H1 (cell line): ENCODE data around the gene BPIFB6. TPM values are rescaled to one million over a fixed set of nuclear protein-coding genes. Genes with fewer than 3 reads are reported as not detected.

Source experiments
- CTCF ChIA-PET: fragments of 300-600 bp; sonication (Branson Sonifier 250); formaldehyde crosslinking; loops from one replicate; lab custom pipeline; 2021; ENCODE audit not compliant: partially characterized antibody; lab: Charles Lee
- POLR2A ChIA-PET: fragments of 300-600 bp; sonication (Branson Sonifier 250); formaldehyde crosslinking; loops from one replicate; lab custom pipeline; 2021; ENCODE audit warnings: inconsistent platforms; ENCODE audit not compliant: partially characterized antibody; lab: Charles Lee
- DNase-seq, 2 experiments: peaks; one replicate each; pipeline versions ENCODE4 v3.0.0 to v3.0.0-alpha.2; 2010 to 2022; ENCODE audit warnings: low spot score in 2 of 2, low read depth in 1 of 2, mixed read lengths in 1 of 2
- FAIRE-seq: peaks from 2 replicates; lab custom pipeline; 2011; peaks lifted over from hg19 to GRCh38; lab: Jason Lieb, UNC
- H2AFZ ChIP-seq: 2 replicates; pipeline ENCODE4 v1.8.1; 2012; ENCODE audit warnings: low read length, inconsistent platforms
- H2AK5ac ChIP-seq: 2 replicates; pipeline ENCODE4 v1.6.1; 2013; ENCODE audit warnings: low read depth, low read length
- H2BK120ac ChIP-seq: replicated peaks from 2 replicates; pipeline ENCODE3; 2013; ENCODE audit warnings: low read depth, low read length, inconsistent platforms
- H2BK12ac ChIP-seq: 2 replicates; pipeline ENCODE4 v1.6.1; 2013; ENCODE audit warnings: low read depth, low read length
- H2BK15ac ChIP-seq: 2 replicates; pipeline ENCODE4 v1.6.1; 2013; ENCODE audit warnings: low read length
- H2BK20ac ChIP-seq: 2 replicates; pipeline ENCODE4 v1.6.1; 2013; ENCODE audit warnings: low read length
- H2BK5ac ChIP-seq: 2 replicates; pipeline ENCODE4 v1.6.1; 2013; ENCODE audit warnings: low read depth, low read length
- H3K14ac ChIP-seq: 2 replicates; pipeline ENCODE4 v1.6.1; 2013; ENCODE audit warnings: inconsistent platforms; ENCODE audit not compliant: insufficient read length
- H3K18ac ChIP-seq: 2 replicates; pipeline ENCODE4 v1.6.1; 2013; ENCODE audit warnings: low read length; ENCODE audit errors: extremely low read depth
- H3K23ac ChIP-seq: 2 replicates; pipeline ENCODE4 v1.6.1; 2013; ENCODE audit warnings: inconsistent platforms; ENCODE audit not compliant: insufficient read length
- H3K23me2 ChIP-seq: 2 replicates; pipeline ENCODE4 v1.6.1; 2013; ENCODE audit warnings: low read depth, low read length
- H3K27ac ChIP-seq: 2 replicates; pipeline ENCODE4 v1.6.1; 2011; ENCODE audit warnings: low read depth, low read length, inconsistent platforms
- H3K27me3 ChIP-seq, 4 experiments: replicated peaks in 1 of 4; 1 replicate in 1 of 4; 2 replicates in 3 of 4; pipeline versions ENCODE4 v1.6.1 to v1.8.1; 2011 to 2013; ENCODE audit warnings: low read length in 3 of 4, mild to moderate bottlenecking in 3 of 4, inconsistent platforms in 2 of 4, mixed read lengths in 2 of 4, moderate library complexity in 1 of 4; ENCODE audit not compliant: control insufficient read depth in 3 of 4, insufficient read depth in 3 of 4; ENCODE audit errors: extremely low read depth in 1 of 4
- H3K36me3 ChIP-seq, 4 experiments: 2 replicates each; pipeline versions ENCODE4 v1.6.1 to v1.8.1; 2011 to 2013; ENCODE audit warnings: mild to moderate bottlenecking in 4 of 4, low read length in 3 of 4, moderate library complexity in 2 of 4, control low read depth in 1 of 4, inconsistent platforms in 1 of 4; ENCODE audit not compliant: insufficient read depth in 4 of 4, control insufficient read depth in 2 of 4
- H3K4ac ChIP-seq: replicated peaks from 2 replicates; pipeline ENCODE3; 2013; ENCODE audit warnings: low read length, low read depth, mixed read lengths, inconsistent platforms; ENCODE audit not compliant: insufficient read length
- H3K4me1 ChIP-seq, 4 experiments: replicated peaks in 1 of 4; 1 replicate in 1 of 4; 2 replicates in 3 of 4; pipeline versions ENCODE4 v1.6.1 to v1.8.1; 2011 to 2013; ENCODE audit warnings: low read length in 3 of 4, inconsistent platforms in 2 of 4, mixed read lengths in 1 of 4; ENCODE audit not compliant: insufficient read depth in 4 of 4, control insufficient read depth in 3 of 4
- H3K4me2 ChIP-seq, 2 experiments: 2 replicates each; pipeline versions ENCODE4 v1.6.1 to v1.8.1; 2011 to 2013; ENCODE audit warnings: low read depth in 2 of 2, low read length in 2 of 2, control low read depth in 1 of 2, inconsistent platforms in 1 of 2, mild to moderate bottlenecking in 1 of 2; ENCODE audit not compliant: insufficient read depth in 1 of 2
- H3K4me3 ChIP-seq, 4 experiments: fragments of 200-600, 300-600 bp in 1 of 4; sonication (generic), shearing (Covaris generic), sonication (Bioruptor Twin) in 1 of 4; 2 replicates each; pipeline versions ENCODE4 v1.5.1 to v1.8.1; 2011 to 2016; ENCODE audit warnings: low read length in 4 of 4, low read depth in 3 of 4, control low read depth in 2 of 4, inconsistent platforms in 2 of 4, mild to moderate bottlenecking in 2 of 4, mixed read lengths in 1 of 4, moderate library complexity in 1 of 4; ENCODE audit not compliant: insufficient read depth in 2 of 4; ENCODE audit errors: extremely low read depth in 1 of 4
- H3K56ac ChIP-seq: replicated peaks from 2 replicates; pipeline ENCODE3; 2013; ENCODE audit warnings: low read depth, mild to moderate bottlenecking, mixed read lengths, low read length, inconsistent platforms; ENCODE audit not compliant: insufficient read length
- H3K79me1 ChIP-seq: 2 replicates; pipeline ENCODE4 v1.6.1; 2013; ENCODE audit warnings: low read depth, low read length, control low read depth
- H3K79me2 ChIP-seq, 2 experiments: 2 replicates each; pipeline versions ENCODE4 v1.6.1 to v1.8.1; 2012 to 2013; ENCODE audit warnings: low read length in 2 of 2, mild to moderate bottlenecking in 2 of 2, inconsistent platforms in 1 of 2; ENCODE audit not compliant: insufficient read depth in 2 of 2, control insufficient read depth in 1 of 2
- H3K9ac ChIP-seq, 4 experiments: replicated peaks in 1 of 4; 1 replicate in 1 of 4; 2 replicates in 3 of 4; pipeline versions ENCODE4 v1.6.1 to v1.8.1; 2011 to 2013; ENCODE audit warnings: low read depth in 3 of 4, low read length in 3 of 4, control low read depth in 2 of 4, mild to moderate bottlenecking in 2 of 4, moderate library complexity in 2 of 4, inconsistent platforms in 1 of 4; ENCODE audit errors: extremely low read depth in 1 of 4
- H3K9me3 ChIP-seq, 2 experiments: 2 replicates each; pipeline versions ENCODE4 v1.6.1 to v1.8.1; 2012 to 2013; ENCODE audit warnings: mild to moderate bottlenecking in 2 of 2, moderate library complexity in 2 of 2, control low read depth in 1 of 2, inconsistent platforms in 1 of 2, low read depth in 1 of 2, low read length in 1 of 2, mixed read lengths in 1 of 2; ENCODE audit not compliant: insufficient read depth in 2 of 2
- H4K20me1 ChIP-seq, 2 experiments: replicated peaks in 1 of 2; 2 replicates each; pipeline versions ENCODE3 to v1.8.1; 2011 to 2013; ENCODE audit warnings: inconsistent platforms in 2 of 2, low read length in 2 of 2, mild to moderate bottlenecking in 1 of 2; ENCODE audit not compliant: insufficient read depth in 2 of 2, control insufficient read depth in 1 of 2
- H4K5ac ChIP-seq: 2 replicates; pipeline ENCODE4 v1.6.1; 2013; ENCODE audit warnings: low read length, low read depth, mixed read lengths, inconsistent platforms; ENCODE audit not compliant: insufficient read length
- H4K8ac ChIP-seq: 2 replicates; pipeline ENCODE4 v1.8.0; 2013; ENCODE audit warnings: mild to moderate bottlenecking, moderate library complexity, low read length, inconsistent platforms; ENCODE audit not compliant: insufficient read depth; ENCODE audit errors: extremely low read depth
- H4K91ac ChIP-seq: replicated peaks from 2 replicates; pipeline ENCODE3; 2013; ENCODE audit warnings: low read length, mixed read lengths, inconsistent platforms; ENCODE audit not compliant: insufficient read length
- ATF2 ChIP-seq: IDR thresholded peaks from 2 replicates; pipeline ENCODE4 v1.6.1; 2012; ENCODE audit warnings: low read length, inconsistent platforms
- GABPA ChIP-seq: IDR thresholded peaks from 2 replicates; pipeline ENCODE4 v1.6.1; 2011; ENCODE audit warnings: mild to moderate bottlenecking, low read length, moderate library complexity, borderline replicate concordance; ENCODE audit not compliant: insufficient read depth
- JUND ChIP-seq: IDR thresholded peaks from 2 replicates; pipeline ENCODE4 v1.6.1; 2011; ENCODE audit warnings: mild to moderate bottlenecking, improper control_type of control experiment, low read length
- MAFK ChIP-seq: IDR thresholded peaks from 2 replicates; pipeline ENCODE4 v1.6.1; 2012; ENCODE audit warnings: low read depth, mild to moderate bottlenecking, improper control_type of control experiment, low read length
- NANOG ChIP-seq: IDR thresholded peaks from 2 replicates; pipeline ENCODE4 v1.6.1; 2011; ENCODE audit warnings: low read length, low read depth, mild to moderate bottlenecking, inconsistent platforms; ENCODE audit not compliant: insufficient read depth, poor library complexity, severe bottlenecking
- PHF8 ChIP-seq: fragments of 200-600 bp; sonication (generic); conservative IDR thresholded peaks from 2 replicates; pipeline ENCODE4 v1.7.1; 2012; ENCODE audit warnings: low read depth, mild to moderate bottlenecking, inconsistent platforms, low read length, moderate library complexity
- POLR2A ChIP-seq, 2 experiments: IDR thresholded peaks; 1 replicate in 1 of 2; 2 replicates in 1 of 2; pipeline ENCODE4 v1.6.1; 2011; ENCODE audit warnings: low read depth in 2 of 2, low read length in 2 of 2, mild to moderate bottlenecking in 2 of 2; ENCODE audit errors: control extremely low read depth in 1 of 2
- SP4 ChIP-seq: IDR thresholded peaks from 2 replicates; pipeline ENCODE4 v1.6.1; 2012; ENCODE audit warnings: low read length, inconsistent platforms
- TAF1 ChIP-seq: IDR thresholded peaks from 2 replicates; pipeline ENCODE4 v1.6.1; 2011; ENCODE audit warnings: mild to moderate bottlenecking, low read depth, low read length
- TBP ChIP-seq: IDR thresholded peaks from 2 replicates; pipeline ENCODE4 v1.6.1; 2011; ENCODE audit warnings: low read depth, low read length, improper control_type of control experiment
- TEAD4 ChIP-seq: IDR thresholded peaks from 2 replicates; pipeline ENCODE4 v1.6.1; 2012; ENCODE audit warnings: low read depth, low read length, inconsistent platforms, mixed read lengths
- ZNF274 ChIP-seq: IDR thresholded peaks from 2 replicates; pipeline ENCODE4 v1.7.0; 2012; ENCODE audit warnings: low read length, borderline replicate concordance; ENCODE audit errors: extremely low read depth
- WGBS, 2 experiments: shearing (Covaris generic) in 1 of 2; methylation state at CpG; one replicate each; pipeline versions ENCODE4 v1.1.6 to v1.1.7; 2013 to 2015; ENCODE audit warnings: low lambda C conversion rate in 2 of 2, mixed read lengths in 2 of 2, inconsistent platforms in 1 of 2, low coverage in 1 of 2, missing lambda C conversion rate in 1 of 2; ENCODE audit not compliant: insufficient replicate concordance in 2 of 2, insufficient coverage in 1 of 2, insufficient read length in 1 of 2; ENCODE audit errors: extremely low coverage in 1 of 2, missing lambda C conversion rate in 1 of 2; 5-methylcytosine and 5-hydroxymethylcytosine counted together
- polyA plus RNA-seq, 7 experiments: library from polyadenylated mRNA; depleted of rRNA in 3 of 7; stranded (reverse) in 5 of 7; unstranded in 2 of 7; fragments of >200 nt in 5 of 7; fragments of 200-250 nt in 2 of 7; gene quantifications; 1 replicate in 5 of 7; 2 replicates in 1 of 7; 4 replicates in 1 of 7; pipeline versions ENCODE4 v1.2.1 to v1.2.3, GENCODE V29; 2011 to 2013; ENCODE audit warnings: missing spikeins in 2 of 7, mixed read lengths in 2 of 7
- total RNA-seq: library from RNA; stranded (reverse); fragmentation: NEBNext Ultra II Directional; extraction: Animal tissue kit (Norgen Biotek cat#: 25700); gene quantifications from 2 replicates; pipeline ENCODE4 v1.2.1, GENCODE V29; 2021
- TF ChIP-seq, protein P1 (sequence below): IDR thresholded peaks from 2 replicates; pipeline ENCODE4 v1.6.1; 2012; ENCODE audit warnings: inconsistent platforms

Gene BPIFB6
- total and polyA plus RNA-seq, 2 of the 8 experiments (the other 6 are each of a cell fraction or from before 2014, with no cell fraction given): not detected

DNA sequence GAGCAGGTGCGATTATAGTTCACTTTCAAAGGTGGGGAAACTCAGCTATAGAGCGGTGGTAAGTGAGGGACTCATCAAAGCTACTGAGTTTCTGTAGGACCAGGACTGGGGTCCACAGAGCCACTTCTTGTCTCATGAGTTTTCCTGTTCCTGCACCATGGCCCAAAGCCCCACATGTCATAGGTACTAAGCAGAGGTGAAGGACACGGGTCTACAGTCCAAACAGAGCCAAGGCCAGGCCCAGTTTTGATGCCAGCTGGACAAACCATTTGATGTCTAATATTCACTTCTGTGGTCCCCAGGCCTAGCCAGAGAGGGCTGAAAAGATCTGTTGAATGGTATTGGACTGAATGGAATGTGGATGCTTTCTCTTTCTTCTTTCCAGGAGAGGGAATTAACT, 11.0 kb downstream of the BPIFB6 start:
- Histone ChIP-seq H3K36me3 (no peaks in the 10 kb centered on the region), H3K18ac (no peak overlapping the region), H3K56ac (no peak overlapping the region), H2BK5ac (no peak overlapping the region), H4K5ac (no peak overlapping the region), H4K91ac (no peak overlapping the region), H3K4me1 (no peaks in the 10 kb centered on the region), H2BK20ac (no peak overlapping the region), H3K14ac (no peak overlapping the region), H2BK120ac (no peak overlapping the region), H3K4me3 (no peak overlapping the region), H3K4me2 (no peak overlapping the region), H3K27me3 (peaks cover 0 to 3% (median 0%) of the 10 kb centered on the region in 4 experiments; a peak in 1 of 7 replicates), H2AK5ac (no peak overlapping the region), H3K79me1 (no peaks in the 10 kb centered on the region), H3K23me2 (peaks cover 7% of the 10 kb centered on the region; the same call in 1 of the 2 replicates), H3K27ac (no peak overlapping the region), H2BK12ac (no peak overlapping the region), H3K4ac (no peak overlapping the region), H3K9ac (no peak overlapping the region), H4K8ac (no peak overlapping the region), H3K9me3 (peaks cover 3 to 15% of the 10 kb centered on the region in 2 experiments; a peak in 2 of 4 replicates), H2AFZ (no peak overlapping the region), H3K23ac (no peak overlapping the region), H3K79me2 (no peaks in the 10 kb centered on the region), H4K20me1 (no peaks in the 10 kb centered on the region), H2BK15ac (no peak overlapping the region)
- WGBS, 2 experiments: 79% methylated on average over 3 of the region's 3 CpGs; no CpG with 5 or more reads in 1 of the 2 experiments
- DNase-seq (no peak), FAIRE-seq (no peak)
- ChIA-PET CTCF (interaction anchor here (0.7 to 2.0 kb wide), 8 partner anchors 12 to 169 kb away, joined by 3 to 4 read pairs (median 4); partner anchors contain the start of genes BPIFB3 and SUN5), POLR2A (interaction anchor here (1.2 kb wide), 1 partner anchor 30 kb away, joined by 3 read pairs; no protein-coding TSS in a partner anchor)
- no peak for TF ChIP-seq TEAD4
- no peak for TF ChIP-seq TAF1
- no peak for TF ChIP-seq PHF8
- TF ChIP-seq MAFK: no peak
- no peak for TF ChIP-seq NANOG
- no peak for TF ChIP-seq SP4
- TF ChIP-seq, protein P1, sequence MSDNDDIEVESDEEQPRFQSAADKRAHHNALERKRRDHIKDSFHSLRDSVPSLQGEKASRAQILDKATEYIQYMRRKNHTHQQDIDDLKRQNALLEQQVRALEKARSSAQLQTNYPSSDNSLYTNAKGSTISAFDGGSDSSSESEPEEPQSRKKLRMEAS: no peak
- no peak for TF ChIP-seq JUND
- TF ChIP-seq ZNF274: no peak
- no peak for TF ChIP-seq GABPA
- TF ChIP-seq POLR2A (IDR thresholded peaks at IDR 0.05; ENCODE audit: control extremely low read depth in 1 of 2, low read depth in 2 of 2, low read length in 2 of 2): no peak
- no peak for TF ChIP-seq TBP
- TF ChIP-seq ATF2: no peak
